Mammary epithelial cell (primary cell): ENCODE results near the gene CYGB.

ENCODE experiments used
- CTCF ChIP-seq, 2 donors: IDR thresholded peaks in 1 of 2; conservative IDR thresholded peaks in 1 of 2; 2 replicates each; pipeline ENCODE4 v1.5.1; 2011 to 2012; ENCODE audit warnings: inconsistent platforms in 2 of 2, low read length in 2 of 2, mild to moderate bottlenecking in 2 of 2, control low read depth in 1 of 2, low read depth in 1 of 2; ENCODE audit not compliant: insufficient read depth in 1 of 2; ENCODE audit errors: extremely low read depth in 1 of 2
- EZH2 ChIP-seq: IDR thresholded peaks from 2 replicates; pipeline ENCODE4 v1.6.1; 2012; ENCODE audit warnings: low read length, inconsistent platforms, borderline replicate concordance

- TF ChIP-seq CTCF (conservative IDR thresholded peaks at IDR 0.05 in 1 of 2, IDR thresholded peaks at IDR 0.05 in 1 of 2; ENCODE audit: extremely low read depth in 1 of 2, insufficient read depth in 1 of 2, low read depth in 1 of 2, low read length in 2 of 2) (no peak), EZH2 (no peak)
These were observed 9.4 kb downstream of the CYGB start for GRCh38 chr17:76528156-76528527.
